ENCODE data around the gene GOLGA8N.
"Not testable (repeated sequence)": the region's sequence is repeated elsewhere in the genome, so short reads cannot be mapped to it uniquely, and the experiment has no call there.

The GOLGA8N gene

GRCh38 chr15:32593151-32593550 is at the start of gene GOLGA8N:
GOLGA8N (plus strand) TSS chr15:32593456.
- not testable (repeated sequence) for DNase-seq (ENCODE audit: low read depth)

GRCh38 chr15:32543456-32543855 is 49.8 kb upstream of the GOLGA8N start:
- not testable (repeated sequence) for DNase-seq (ENCODE audit: low read depth)

- not testable (repeated sequence) for DNase-seq (ENCODE audit: low read depth)
These were observed 48.1 kb upstream of the GOLGA8N start for GRCh38 chr15:32545129-32545528.

GRCh38 chr15:32554587-32554986 is 38.7 kb upstream of the GOLGA8N start:
- not testable (repeated sequence) for DNase-seq (ENCODE audit: low read depth)

GRCh38 chr15:32562198-32562597 is 31.1 kb upstream of the GOLGA8N start:
- not testable (repeated sequence) for DNase-seq (ENCODE audit: low read depth)

- DNase-seq (ENCODE audit: low read depth), result not testable (repeated sequence)
These were observed 24.3 kb upstream of the GOLGA8N start for GRCh38 chr15:32568988-32569387.

- DNase-seq (ENCODE audit: low read depth), result not testable (repeated sequence)
These were observed 14.8 kb upstream of the GOLGA8N start for GRCh38 chr15:32578482-32578881.

GRCh38 chr15:32585844-32586243 is 7.4 kb upstream of the GOLGA8N start:
- DNase-seq (ENCODE audit: low read depth), result not testable (repeated sequence)

GRCh38 chr15:32609518-32609917 is 16.3 kb downstream of the GOLGA8N start:
- not testable (repeated sequence) for DNase-seq (ENCODE audit: low read depth)

GRCh38 chr15:32610719-32611118 is 17.5 kb downstream of the GOLGA8N start:
- peak; percentile 21 for DNase-seq (ENCODE audit: low read depth)

- not testable (repeated sequence) for DNase-seq (ENCODE audit: low read depth)
These were observed 21.4 kb downstream of the GOLGA8N start for GRCh38 chr15:32614712-32615050.

- DNase-seq (ENCODE audit: low read depth), result peak; percentile 93
These were observed 22.0 kb downstream of the GOLGA8N start, which contains the start of gene ARHGAP11A for GRCh38 chr15:32615051-32615870. ARHGAP11A (plus strand) TSS chr15:32615504; CDS start chr15:32616212, 708 bp downstream.

- not testable (repeated sequence) for DNase-seq (ENCODE audit: low read depth)
These were observed 22.7 kb downstream of the GOLGA8N start for GRCh38 chr15:32615871-32616426.

GRCh38 chr15:32636410-32636809 is 43.2 kb downstream of the GOLGA8N start:
- DNase-seq (ENCODE audit: low read depth), result no peak

GRCh38 chr15:32636908-32637567 is 43.8 kb downstream of the GOLGA8N start:
- no peak for DNase-seq (ENCODE audit: low read depth)

GRCh38 chr15:32637704-32638103 is 44.4 kb downstream of the GOLGA8N start:
- DNase-seq (ENCODE audit: low read depth), result no peak

- DNase-seq (ENCODE audit: low read depth), result peak; percentile 73
These were observed 48.3 kb downstream of the GOLGA8N start, which contains the start of gene SCG5 for GRCh38 chr15:32641517-32642059. SCG5 (plus strand) TSS chr15:32641710; CDS start chr15:32643593, 1,883 bp downstream.

GRCh38 chr15:32642667-32643435 is 49.6 kb downstream of the GOLGA8N start:
- DNase-seq (ENCODE audit: low read depth), result no peak

- peak; percentile 71 for DNase-seq (ENCODE audit: low read depth)
These were observed 50.7 kb downstream of the GOLGA8N start for GRCh38 chr15:32643907-32644445.

- DNase-seq (ENCODE audit: low read depth), result no peak
These were observed 53.0 kb downstream of the GOLGA8N start for GRCh38 chr15:32646291-32646690.

- DNase-seq (ENCODE audit: low read depth), result no peak
These were observed 56.1 kb downstream of the GOLGA8N start for GRCh38 chr15:32649342-32649741.

All from iris pigment epithelial cell (primary cell).